Osteocyte (in vitro differentiated cells): ENCODE measurements around the gene SLC38A6. TPM values are rescaled to one million over a fixed set of nuclear protein-coding genes. Genes with fewer than 3 reads are reported as not detected.

Source experiments
- DNase-seq: peaks from one replicate; pipeline ENCODE4 v3.0.0; 2021; ENCODE audit warnings: mixed read lengths; ENCODE audit not compliant: unreplicated experiment; ENCODE audit errors: extremely low spot score
- H3K27ac Mint-ChIP-seq: one replicate; pipeline ENCODE4 v1.8.0; 2021; ENCODE audit warnings: mild to moderate bottlenecking, mixed read lengths; ENCODE audit not compliant: unreplicated experiment
- H3K27me3 Mint-ChIP-seq: one replicate; pipeline ENCODE4 v1.8.0; 2021; ENCODE audit warnings: mixed read lengths; ENCODE audit not compliant: unreplicated experiment
- H3K36me3 Mint-ChIP-seq: one replicate; pipeline ENCODE4 v1.8.0; 2021; ENCODE audit warnings: mixed read lengths; ENCODE audit not compliant: unreplicated experiment
- H3K4me1 Mint-ChIP-seq: one replicate; pipeline ENCODE4 v1.8.0; 2021; ENCODE audit warnings: mixed read lengths; ENCODE audit not compliant: unreplicated experiment
- H3K4me3 Mint-ChIP-seq: one replicate; pipeline ENCODE4 v1.8.0; 2021; ENCODE audit warnings: mild to moderate bottlenecking, moderate library complexity, mixed read lengths; ENCODE audit not compliant: unreplicated experiment
- H3K9me3 Mint-ChIP-seq: one replicate; pipeline ENCODE4 v1.8.0; 2021; ENCODE audit warnings: mixed read lengths; ENCODE audit not compliant: unreplicated experiment
- total RNA-seq: library from RNA; stranded (reverse); gene quantifications from 2 replicates; pipeline ENCODE4 v1.2.1, GENCODE V29; 2021
- TF ChIP-seq, protein P1 (sequence below): fragments of 200-600 bp; sonication (generic); IDR thresholded peaks from 2 replicates; pipeline ENCODE4 v1.5.0; 2021; ENCODE audit warnings: antibody characterized with exemption, mild to moderate bottlenecking, moderate library complexity

The SLC38A6 gene
- total RNA-seq, 1 donor from 2014 or later: 63.9 TPM

DNA sequence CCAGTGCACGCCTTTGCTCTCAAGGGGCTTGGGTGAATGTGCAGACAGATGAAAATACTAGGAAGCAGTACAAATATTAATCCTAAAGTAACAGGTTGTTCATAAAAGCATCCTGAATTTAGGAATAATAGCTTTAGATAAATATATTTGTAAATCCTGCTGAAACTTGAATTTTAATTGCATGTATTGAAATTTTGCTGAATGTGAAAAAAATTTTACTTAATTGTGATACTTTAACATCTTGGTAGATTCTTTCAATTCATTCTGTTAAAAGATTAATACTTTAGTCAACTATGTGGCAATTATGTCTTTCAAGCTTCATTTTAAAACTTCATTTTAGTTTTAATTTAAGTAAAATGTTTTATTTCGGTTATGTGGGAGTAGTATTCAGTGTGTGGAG is 5.5 kb downstream of the SLC38A6 start:
- H3K9me3 Mint-ChIP-seq: no peaks in the 10 kb centered on the region
- peaks cover 33% of the 10 kb centered on the region for H3K4me1 Mint-ChIP-seq
- DNase-seq: no peak
- H3K36me3 Mint-ChIP-seq: peaks cover 30% of the 10 kb centered on the region
- H3K27me3 Mint-ChIP-seq: no peaks in the 10 kb centered on the region
- TF ChIP-seq, protein P1, sequence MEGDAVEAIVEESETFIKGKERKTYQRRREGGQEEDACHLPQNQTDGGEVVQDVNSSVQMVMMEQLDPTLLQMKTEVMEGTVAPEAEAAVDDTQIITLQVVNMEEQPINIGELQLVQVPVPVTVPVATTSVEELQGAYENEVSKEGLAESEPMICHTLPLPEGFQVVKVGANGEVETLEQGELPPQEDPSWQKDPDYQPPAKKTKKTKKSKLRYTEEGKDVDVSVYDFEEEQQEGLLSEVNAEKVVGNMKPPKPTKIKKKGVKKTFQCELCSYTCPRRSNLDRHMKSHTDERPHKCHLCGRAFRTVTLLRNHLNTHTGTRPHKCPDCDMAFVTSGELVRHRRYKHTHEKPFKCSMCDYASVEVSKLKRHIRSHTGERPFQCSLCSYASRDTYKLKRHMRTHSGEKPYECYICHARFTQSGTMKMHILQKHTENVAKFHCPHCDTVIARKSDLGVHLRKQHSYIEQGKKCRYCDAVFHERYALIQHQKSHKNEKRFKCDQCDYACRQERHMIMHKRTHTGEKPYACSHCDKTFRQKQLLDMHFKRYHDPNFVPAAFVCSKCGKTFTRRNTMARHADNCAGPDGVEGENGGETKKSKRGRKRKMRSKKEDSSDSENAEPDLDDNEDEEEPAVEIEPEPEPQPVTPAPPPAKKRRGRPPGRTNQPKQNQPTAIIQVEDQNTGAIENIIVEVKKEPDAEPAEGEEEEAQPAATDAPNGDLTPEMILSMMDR: no peak
- no peak overlapping the region for H3K27ac Mint-ChIP-seq
- H3K4me3 Mint-ChIP-seq: no peak overlapping the region

DNA sequence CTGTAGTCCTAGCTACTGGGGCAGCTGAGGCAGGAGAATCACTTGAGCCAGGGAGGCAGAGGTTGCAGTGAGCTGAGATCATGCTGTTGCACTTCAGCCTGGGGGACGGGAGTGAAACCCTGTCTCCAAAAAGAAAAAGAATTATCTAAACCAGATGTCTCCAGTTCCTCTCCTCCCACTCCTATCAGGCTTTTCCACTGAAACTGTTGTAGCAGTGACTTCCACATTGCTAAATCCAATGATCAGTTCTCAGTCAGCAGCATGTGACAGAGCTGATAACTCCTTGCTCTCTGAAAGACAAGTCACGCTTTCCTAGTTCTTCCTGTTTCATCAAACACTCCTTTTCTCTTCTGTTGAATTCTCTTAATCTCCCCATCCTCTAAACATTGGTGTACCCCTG is 8.6 kb downstream of the SLC38A6 start:
- no peak for DNase-seq
- no peak overlapping the region for H3K4me3 Mint-ChIP-seq
- no peak overlapping the region for H3K27ac Mint-ChIP-seq
- no peaks in the 10 kb centered on the region for H3K9me3 Mint-ChIP-seq
- H3K4me1 Mint-ChIP-seq: peaks cover 25% of the 10 kb centered on the region
- H3K27me3 Mint-ChIP-seq: no peaks in the 10 kb centered on the region
- TF ChIP-seq, protein P1: no peak
- H3K36me3 Mint-ChIP-seq: peaks cover 46% of the 10 kb centered on the region

DNA sequence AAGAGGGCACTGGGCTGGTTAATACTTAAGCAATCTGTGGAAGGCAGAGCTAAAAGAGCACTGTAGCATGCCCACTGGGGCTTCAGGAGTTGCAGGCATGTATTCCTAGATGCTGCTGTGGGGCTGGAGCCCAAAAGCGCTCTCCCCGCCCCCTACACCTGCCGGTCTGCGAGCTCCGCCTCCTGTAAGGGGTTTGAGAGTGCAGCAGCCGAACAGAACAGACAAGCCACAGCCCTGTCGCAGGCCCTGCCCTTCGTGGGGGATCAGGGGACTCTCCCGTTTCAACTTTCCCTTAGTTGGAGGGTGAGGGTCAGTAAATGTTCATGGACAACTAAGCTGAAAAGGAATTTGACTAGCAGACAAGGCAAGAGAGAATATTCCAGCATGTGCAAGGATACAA is 17.6 kb downstream of the SLC38A6 start:
- no peaks in the 10 kb centered on the region for H3K27me3 Mint-ChIP-seq
- H3K4me1 Mint-ChIP-seq: peaks cover 8% of the 10 kb centered on the region
- H3K4me3 Mint-ChIP-seq: no peak overlapping the region
- TF ChIP-seq, protein P1: no peak
- H3K9me3 Mint-ChIP-seq: peaks cover 5% of the 10 kb centered on the region
- DNase-seq: no peak
- peaks cover 60% of the 10 kb centered on the region for H3K36me3 Mint-ChIP-seq
- no peak overlapping the region for H3K27ac Mint-ChIP-seq

DNA sequence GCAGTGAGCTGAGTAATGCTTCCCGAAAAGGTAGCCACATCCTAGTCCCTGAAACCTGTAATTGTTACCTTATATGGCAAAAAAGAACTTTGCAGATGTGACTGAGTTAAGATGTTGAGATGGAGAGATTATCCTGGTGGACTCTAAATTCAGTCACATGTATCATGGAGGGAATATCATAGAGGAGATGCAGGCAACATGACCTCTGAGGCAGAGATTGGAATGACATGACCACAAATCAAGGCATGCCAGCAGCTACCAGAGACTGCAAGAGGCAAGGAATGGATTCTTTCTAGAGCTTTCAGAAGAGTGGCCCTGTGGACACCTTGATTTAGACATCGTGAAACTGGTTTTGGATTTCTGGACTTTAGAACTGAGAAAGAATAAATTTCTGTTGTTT is 18.5 kb downstream of the SLC38A6 start:
- TF ChIP-seq, protein P1: no peak
- peaks cover 10% of the 10 kb centered on the region for H3K4me1 Mint-ChIP-seq
- no peaks in the 10 kb centered on the region for H3K27me3 Mint-ChIP-seq
- H3K4me3 Mint-ChIP-seq: no peak overlapping the region
- peaks cover 62% of the 10 kb centered on the region for H3K36me3 Mint-ChIP-seq
- no peak overlapping the region for H3K27ac Mint-ChIP-seq
- H3K9me3 Mint-ChIP-seq: peaks cover 9% of the 10 kb centered on the region
- no peak for DNase-seq

DNA sequence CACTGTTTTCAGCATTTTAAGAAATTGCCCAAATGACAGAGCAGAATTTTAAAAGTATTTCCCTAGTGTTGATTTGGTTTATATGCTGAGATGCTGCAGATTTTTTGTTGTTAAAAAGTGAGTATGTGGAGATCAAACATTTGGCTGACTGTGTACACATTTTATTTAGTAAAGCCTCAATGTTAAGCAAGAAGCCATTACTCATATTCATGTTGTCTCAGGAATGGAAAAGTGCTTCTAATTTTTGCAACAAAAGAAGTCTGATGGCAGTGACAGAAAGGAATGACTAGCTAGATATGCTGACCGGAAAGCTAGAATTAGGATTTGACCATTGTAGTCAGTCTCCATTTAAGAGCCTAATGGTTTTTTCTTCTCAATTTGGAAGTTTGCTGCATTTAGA is 22.5 kb downstream of the SLC38A6 start:
- no peak for DNase-seq

More for the DNA sequence above, 22.5 kb downstream of the SLC38A6 start:
- H3K27ac Mint-ChIP-seq: peak overlapping the region; percentile 29
- peaks cover 7% of the 10 kb centered on the region for H3K4me1 Mint-ChIP-seq
- peaks cover 5% of the 10 kb centered on the region for H3K9me3 Mint-ChIP-seq
- peaks cover 32% of the 10 kb centered on the region for H3K36me3 Mint-ChIP-seq
- no peaks in the 10 kb centered on the region for H3K27me3 Mint-ChIP-seq
- no peak overlapping the region for H3K4me3 Mint-ChIP-seq
- TF ChIP-seq, protein P1: no peak
